Retina (tissue), 1 donor: ENCODE results near the gene HYDIN.
"Not testable (repeated sequence)": the region's sequence is repeated elsewhere in the genome, so short reads cannot be mapped to it uniquely, and the experiment has no call there.

Experiments
- DNase-seq: peaks from one replicate; pipeline ENCODE4 v3.0.0-alpha.2; 2016

Gene HYDIN

DNA sequence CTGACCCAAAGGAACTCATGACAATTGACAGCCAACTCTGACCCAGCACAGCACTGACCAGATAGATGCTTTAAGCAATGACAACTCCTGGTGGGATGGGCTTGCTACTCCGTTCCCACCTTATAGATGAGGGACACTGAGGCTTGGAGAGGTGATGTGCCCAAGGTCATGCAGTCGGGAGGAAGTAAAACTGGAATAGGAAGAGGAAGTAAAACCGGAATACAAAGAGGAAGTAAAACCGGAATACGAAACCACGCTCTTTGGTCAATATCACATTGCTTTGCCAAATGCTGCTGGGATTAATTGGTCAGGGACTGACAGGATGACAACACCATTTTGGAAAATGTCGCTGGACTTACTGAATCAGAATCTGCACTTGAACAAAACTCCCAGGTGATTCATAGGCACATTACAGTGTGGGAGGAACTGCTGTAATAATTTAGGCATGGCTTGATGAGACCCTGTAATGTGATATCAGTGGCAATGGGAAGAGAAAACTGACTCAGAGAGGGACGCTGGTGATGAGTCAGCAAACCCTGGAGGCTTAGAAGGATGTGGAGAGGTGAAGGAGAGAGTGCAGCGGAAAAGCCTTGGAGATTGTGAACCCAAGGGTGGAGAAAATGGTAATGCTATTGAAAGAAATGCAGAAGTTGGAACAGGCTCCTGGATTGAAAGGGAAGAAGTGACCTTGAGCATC lies 243.4 kb downstream of the HYDIN start:
- DNase-seq = not testable (repeated sequence)

DNA sequence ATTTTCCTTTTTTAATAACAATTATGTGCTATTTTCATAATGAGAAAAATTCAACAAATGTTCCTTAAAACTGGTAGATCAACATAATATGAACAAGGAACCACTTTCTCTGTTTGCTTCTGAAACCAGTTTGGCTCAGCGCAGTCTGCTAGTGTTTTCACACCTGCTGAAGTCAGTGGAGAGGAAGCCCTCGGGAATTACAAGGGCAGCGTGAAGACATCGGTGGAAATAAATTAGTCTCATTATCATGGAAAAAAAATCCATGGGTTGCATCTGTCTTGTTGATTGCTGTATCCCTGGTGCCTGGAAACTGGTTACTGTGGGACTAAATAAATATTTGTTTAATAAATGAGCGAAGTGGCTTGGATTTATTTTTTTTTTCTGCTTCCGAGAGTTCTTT lies 245.8 kb downstream of the HYDIN start:
- DNase-seq = not testable (repeated sequence)

DNA sequence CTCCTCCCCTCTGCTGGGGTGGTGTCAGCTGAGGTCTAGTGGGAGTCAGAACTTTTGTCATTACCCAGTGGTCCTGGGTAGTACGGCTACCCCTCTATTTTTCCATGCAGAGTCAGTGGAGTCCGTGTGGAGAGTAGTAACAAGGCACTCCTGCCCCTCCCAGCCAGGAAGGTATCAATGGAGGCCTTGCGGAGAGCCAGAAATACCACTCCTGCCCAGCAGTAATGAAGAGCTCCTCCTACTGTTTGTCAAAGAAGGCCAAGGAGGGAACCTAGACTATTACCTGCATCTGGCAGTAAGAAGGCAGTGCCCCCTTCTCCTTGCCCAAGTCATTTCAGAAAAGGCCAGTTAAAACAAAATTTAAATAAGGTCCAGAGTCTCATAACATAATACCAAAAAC lies 262.2 kb downstream of the HYDIN start:
- not testable (repeated sequence) for DNase-seq

DNA sequence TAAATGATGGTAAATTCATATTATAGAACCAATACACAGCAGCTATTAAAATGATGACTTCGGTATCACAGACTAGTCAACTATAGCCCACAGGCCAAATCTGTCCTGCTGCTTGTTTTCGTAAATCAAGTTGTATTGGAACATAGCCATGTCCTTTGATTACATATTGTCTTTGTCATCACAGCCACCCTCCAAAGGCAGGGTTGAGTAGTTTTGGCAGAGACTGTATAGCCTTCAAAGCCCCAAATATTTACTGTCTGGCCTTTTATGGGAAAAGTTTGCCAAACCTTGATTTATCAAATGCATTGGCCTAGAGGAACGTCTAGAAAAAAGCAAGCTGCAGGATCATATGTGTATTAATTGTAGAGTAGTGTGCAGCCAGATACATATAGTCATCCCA lies 270.4 kb downstream of the HYDIN start:
- not testable (repeated sequence) for DNase-seq

DNA sequence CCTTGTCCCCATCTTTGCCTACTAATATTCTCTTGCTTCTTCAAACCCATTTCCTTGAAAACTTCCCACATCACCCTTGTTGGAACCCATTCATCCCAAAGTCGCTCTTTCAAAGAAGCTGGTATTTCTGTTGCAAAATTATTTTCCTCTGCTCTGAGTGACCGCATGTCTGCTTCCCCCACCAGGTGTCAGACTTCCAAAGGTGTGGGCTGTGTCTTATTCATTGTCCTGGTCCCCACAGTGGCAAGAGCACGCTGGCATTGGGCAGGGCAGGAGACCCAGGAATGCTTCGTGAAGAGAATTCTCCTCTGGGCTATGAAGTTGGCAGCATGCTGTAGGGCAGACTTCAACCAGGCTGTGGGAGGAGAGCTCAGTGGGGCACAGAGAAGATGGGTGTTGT lies 275.6 kb downstream of the HYDIN start:
- DNase-seq = not testable (repeated sequence)

DNA sequence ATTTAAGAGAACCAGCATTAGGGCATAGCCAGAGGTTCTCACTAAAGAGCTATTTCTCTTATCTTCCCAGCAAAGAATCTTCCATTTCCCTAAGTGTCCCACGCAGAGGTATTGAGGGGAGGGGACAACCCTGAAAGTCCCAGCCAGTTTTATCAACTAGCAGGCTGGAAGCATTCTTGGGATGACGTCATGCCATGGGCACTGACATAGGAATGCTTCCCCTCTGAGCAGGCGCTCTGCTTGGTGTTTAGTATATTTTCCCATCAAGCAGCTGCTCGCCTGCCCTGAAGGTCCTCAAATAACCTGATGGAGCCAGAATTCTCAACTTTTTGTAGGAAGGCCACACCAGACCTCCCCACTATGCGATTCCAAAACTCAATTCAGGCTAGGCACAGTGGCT lies 276.7 kb downstream of the HYDIN start:
- DNase-seq = not testable (repeated sequence)

DNA sequence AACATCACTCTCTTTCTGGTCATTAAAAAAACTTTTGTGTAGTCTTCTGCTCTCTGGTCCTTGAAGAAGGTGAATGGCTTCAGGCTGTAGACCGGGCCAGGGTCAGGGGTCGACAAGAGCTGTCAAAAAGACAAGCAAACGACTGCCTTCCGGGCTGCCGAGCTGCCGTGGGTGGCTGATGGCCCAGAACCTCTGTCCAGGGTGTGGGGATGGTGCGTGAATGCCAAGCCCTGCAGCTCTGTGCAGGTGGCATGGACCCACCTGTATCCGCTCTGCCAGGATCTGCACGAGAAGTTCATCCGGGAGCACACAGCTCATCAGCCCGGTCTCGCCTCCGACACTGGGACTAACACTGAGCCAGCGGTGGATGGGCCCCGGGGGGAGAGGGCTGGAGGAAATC lies 287.0 kb downstream of the HYDIN start:
- not testable (repeated sequence) for DNase-seq

DNA sequence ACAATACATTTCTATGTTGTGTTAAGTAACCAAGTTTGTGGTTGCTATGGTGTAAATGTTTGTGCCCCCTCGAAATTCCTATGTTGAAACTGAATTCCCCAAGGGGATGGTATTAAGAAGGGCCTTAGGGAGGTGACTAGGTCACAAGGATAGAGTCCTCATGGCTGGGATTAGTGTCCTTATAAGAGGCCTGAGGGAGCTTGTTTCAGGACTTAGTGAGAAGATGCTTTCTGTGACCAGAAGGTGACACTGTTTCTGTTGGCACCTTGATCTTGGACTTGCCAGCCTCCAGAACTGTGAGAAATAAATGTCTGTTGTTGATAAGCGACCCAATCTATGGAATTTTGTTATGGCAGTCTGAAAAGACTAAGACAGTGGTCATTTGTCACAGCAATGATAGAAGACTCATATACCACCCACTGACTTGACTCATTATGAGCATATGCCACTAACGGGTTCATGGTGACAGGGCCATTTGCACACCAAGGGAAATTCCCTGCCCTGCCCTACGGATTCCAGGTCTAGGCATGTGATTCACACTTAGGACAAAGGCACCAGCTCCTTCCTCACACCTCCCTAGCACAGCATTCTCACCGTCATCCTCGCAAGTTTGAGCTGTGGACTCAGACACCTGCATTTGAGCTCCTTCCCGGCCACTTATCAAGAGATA lies 290.7 kb downstream of the HYDIN start:
- not testable (repeated sequence) for DNase-seq

DNA sequence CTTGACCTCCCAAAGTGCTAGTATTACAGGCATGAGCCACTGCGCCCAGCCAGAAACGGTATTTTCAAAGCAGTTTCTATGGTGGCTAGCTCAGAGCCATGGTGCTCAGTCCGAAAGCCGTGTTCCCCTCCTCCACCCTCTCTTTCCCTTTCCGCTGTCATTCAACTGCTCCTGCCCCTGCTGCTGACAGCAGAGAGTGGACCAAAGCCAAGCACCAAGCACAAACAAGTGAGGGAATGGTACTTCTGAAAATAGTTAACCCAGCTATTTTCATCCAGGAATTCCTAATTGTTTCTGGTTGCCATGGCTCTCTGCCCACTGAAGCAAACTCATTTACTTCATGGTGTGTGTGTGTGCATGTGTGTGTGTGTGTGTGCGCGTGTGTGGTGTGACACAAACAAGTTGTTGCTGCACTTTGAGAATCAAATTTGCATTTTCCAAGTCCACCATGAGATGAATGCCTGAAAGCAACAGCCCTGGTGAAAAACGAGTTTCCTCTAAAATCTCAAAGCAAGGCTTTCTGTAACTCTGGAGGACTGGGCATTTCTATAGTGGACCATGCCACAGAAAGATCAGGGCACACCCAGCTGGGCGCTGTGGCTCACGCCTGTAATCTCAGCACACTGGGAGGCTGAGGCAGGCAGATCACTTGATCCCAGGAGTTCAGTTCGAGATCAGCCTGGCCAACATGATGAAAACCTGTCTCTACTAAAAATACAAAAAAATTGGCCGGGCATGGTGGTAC lies 293.6 kb downstream of the HYDIN start:
- not testable (repeated sequence) for DNase-seq

DNA sequence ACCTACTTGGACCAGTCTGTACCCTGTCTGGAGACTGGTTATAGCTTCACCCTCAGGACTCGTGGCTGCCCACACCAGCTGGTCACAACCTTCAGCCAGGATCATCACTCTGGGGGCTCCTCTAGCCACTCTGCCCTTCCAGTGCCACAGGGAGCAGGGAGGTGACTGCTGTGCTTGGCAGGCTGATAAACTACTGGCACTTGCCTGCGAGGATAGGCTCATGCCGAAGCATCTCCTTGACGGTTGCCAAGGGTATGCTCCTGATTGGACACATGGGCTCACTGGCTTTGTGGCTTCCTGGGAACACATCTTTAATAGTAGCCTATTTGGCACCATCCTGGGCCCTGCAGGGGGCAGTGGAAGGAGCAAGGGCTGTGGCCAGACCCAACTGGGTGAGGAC lies 295.2 kb downstream of the HYDIN start:
- DNase-seq = not testable (repeated sequence)

DNA sequence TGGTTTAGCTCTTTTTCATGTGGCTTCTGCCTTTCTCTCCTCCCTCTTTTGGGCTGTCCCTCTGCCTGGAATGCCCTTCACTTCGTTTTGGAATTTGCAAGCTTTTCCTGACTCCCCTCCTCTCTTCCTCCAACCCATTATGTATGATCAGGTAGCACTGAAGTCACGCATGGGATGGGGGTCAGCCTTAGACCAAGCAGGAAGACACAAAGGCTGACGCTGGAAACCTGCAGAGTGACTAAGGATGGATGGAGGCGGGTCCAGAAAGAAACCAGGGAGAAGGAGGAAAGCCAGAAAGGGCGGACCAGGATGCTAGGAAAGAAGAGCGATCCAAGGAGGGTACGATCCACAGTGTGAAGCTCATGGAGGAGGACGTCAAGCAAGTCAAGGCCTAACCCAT lies 296.8 kb downstream of the HYDIN start:
- DNase-seq = not testable (repeated sequence)

DNA sequence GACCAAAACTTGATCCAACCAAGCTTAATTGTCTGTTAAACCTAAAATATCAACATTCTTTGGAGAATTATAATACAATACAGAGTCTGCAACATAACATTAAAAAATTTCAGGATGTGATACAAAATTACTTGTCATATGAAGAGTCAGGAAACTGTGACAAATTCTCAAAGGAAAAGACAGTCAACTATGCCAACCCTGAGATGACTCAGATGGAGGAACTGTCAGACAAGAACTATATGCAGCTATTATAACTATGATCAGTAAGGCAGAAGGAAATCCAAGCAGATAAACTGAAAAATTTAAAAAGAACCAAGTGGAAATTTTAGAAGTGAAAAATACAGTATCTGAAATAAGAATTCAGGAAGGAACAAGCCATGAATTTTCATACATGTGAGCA lies 299.8 kb downstream of the HYDIN start:
- DNase-seq = not testable (repeated sequence)

DNA sequence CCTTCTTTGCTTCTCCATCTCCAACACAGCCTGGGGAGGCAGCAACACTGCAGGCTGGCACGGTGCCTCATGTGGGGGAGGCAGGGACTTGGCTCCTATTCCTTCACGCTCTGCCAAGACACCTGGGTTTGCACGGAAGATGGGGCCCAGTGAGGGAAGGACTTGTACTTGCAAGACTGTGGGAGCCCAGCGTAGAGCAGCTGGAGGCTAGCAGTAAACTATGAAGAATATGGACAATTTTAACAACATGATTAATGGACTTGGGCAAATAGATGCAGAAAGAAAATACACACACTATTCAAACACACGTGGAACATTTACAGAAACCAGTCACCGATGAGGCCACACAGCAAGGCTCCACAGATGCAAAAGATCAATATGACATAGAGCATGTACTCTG lies 308.4 kb downstream of the HYDIN start:
- not testable (repeated sequence) for DNase-seq

DNA sequence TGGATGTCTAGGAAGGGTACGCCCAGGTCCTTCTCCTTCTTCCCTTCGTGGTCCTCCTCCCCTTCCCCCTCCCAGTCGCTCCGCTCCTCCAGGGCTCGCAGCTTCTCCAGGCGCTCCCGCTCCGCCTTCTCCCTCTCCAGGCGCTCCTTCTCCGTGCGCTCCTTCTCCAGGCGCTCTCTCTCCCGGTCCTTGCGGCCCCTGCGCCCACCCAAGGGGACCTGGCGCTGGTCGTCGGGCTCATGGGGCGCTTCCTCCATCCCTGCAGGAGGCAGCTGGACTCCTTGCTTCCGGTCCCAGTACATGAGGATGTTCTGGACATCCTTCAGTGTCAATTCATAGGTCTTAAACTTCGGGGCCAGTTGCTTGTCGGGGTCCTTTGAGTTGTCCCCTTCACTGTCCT lies 309.9 kb downstream of the HYDIN start:
- DNase-seq = not testable (repeated sequence)

DNA sequence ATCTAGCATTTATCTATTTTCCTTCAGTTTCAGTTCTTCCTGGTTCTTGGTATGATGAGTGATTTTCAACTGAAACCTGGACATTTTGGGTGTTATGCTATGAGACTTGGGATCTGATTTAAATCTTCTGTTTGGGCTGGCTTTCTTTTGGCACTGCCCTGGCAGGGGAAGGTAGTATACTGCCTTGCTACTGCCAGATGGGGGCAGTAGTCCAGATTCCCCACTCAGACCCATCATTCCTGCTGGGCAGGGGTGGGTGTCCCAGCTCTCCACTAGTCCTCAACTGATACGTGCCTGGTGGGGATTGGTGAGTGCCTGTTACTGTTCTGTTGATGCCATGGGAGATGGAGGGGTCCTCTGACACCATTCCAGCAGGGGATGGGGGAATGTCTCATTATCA lies 342.3 kb downstream of the HYDIN start:
- not testable (repeated sequence) for DNase-seq

DNA sequence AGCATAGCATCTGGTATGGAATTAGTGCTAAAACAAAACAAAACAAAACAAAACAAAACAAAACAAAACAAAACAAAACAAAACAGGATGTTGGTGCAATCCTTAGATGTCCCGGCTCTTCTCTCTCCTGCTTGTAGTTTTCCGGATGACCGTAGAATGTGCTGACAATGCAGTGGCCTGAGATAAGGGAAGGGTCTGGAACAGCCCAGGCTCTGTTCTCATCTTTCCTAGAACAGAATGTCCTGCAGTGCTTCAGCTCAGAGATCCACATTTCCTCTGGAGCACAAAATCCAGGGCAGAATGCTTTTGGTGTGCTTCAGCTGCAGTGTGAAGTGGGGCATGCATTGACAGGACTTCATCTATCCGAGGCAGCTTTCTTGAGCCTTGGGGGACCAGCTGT lies 345.9 kb downstream of the HYDIN start:
- DNase-seq = not testable (repeated sequence)

DNA sequence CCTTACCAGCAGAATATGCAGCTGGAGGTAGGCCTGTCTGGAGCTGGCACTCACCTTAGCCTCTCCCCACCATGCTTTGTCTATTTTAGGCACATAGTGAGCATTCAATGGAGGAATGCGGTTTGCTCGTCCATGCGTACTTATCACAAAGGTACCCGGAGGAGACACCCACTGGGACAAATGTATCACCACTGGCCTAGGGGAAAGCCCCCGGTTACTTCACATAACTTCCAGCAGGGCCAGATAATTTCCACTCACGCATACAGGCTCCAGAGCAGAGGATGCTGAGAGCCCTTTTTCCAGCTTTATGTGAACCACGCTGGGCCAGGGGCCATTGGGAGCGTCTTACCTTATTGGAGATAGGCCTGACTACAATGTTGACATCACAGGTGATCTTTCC lies 348.2 kb downstream of the HYDIN start:
- not testable (repeated sequence) for DNase-seq

DNA sequence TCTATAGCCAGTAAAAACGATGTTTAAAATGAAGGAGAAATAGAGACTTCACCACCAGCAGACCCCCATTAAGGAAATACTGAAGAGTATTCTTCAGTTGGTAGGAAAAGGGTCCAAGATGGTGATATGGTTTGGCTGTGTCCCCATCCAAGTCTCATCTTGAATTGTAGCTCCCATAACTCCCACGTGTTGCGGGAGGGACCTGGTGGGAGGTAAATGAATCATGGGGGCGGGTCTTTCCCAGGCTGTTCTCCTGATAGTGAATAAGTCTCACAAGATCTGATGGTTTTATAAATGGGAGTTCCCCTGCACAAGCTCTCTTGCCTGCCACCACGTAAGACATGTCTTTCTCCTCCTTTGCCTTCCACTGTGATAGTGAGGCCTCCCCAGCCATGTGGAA lies 352.6 kb downstream of the HYDIN start:
- not testable (repeated sequence) for DNase-seq

DNA sequence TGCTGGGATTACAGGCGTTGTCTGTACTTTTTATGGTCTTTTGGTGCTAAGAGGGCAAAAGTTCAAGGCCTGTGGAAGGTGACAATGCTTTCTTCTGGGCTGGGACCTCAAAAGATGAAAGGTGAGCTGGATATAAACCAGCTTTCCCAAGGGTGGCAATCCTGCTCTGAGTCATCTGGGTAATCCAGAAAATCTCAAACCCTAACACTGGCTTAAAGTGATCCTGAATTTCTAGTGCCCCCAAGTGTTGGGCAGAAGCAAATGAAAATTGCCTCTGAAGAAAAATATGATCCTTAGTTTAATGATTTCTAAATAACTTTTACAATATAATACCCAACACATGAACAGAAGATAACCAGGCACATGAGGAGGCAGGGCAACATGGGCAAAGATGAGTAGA lies 354.1 kb downstream of the HYDIN start:
- not testable (repeated sequence) for DNase-seq

DNA sequence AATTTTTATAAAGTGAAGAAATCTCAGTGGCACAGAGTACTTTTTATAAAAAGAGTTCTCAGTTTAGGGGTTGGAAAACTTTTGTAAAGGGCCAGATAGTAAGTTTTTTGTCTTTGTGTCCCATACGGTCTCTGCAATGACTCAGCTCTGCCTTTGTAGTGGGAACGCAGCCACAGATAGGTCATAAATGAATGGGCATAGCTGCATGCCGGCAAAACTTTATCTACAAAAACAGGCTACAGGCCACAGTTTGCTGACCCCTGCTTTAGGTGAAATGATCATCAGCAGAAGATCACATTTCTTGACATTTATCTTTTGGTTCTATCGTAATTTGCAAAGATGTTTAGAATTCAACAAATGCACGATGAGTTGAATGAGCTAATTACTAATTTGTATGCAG lies 365.8 kb downstream of the HYDIN start:
- DNase-seq = not testable (repeated sequence)

DNA sequence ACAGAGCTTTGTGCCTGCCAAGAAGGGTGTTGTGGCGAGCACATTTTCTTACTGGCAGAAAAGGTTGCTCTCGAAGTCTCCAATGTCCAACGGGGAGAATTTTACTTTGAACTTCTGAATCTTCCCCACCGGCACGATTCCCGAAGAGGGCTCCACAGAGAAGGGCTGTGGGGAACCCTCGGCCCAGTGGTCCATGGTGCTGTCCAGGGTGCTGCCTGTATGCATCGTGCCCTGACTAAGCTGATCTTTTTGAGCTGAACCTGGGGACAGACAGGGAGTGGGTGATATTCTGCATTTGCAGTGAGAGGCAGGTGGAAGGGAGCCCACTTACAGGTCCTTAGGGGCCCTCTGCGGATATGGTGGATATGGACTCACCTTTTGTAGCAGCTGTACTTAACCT lies 368.5 kb downstream of the HYDIN start:
- DNase-seq = not testable (repeated sequence)

DNA sequence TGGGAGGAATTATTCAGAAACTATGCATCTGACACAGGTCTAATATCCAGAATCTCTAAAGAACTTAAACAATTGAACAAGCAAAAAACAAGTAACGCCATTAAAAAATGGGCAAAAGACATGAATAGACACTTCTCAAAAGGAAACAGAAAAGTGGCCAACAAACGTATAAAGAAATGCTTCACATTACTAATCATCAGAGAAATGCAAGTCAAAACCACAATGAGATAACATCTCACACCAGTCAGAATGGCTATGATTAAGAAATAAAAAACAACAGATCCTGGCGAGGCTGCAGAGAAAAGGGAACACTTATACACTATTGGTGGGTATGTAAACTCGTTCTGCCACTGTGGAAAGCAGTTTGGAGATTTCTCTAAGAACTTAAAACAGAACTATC lies 379.2 kb downstream of the HYDIN start:
- not testable (repeated sequence) for DNase-seq

DNA sequence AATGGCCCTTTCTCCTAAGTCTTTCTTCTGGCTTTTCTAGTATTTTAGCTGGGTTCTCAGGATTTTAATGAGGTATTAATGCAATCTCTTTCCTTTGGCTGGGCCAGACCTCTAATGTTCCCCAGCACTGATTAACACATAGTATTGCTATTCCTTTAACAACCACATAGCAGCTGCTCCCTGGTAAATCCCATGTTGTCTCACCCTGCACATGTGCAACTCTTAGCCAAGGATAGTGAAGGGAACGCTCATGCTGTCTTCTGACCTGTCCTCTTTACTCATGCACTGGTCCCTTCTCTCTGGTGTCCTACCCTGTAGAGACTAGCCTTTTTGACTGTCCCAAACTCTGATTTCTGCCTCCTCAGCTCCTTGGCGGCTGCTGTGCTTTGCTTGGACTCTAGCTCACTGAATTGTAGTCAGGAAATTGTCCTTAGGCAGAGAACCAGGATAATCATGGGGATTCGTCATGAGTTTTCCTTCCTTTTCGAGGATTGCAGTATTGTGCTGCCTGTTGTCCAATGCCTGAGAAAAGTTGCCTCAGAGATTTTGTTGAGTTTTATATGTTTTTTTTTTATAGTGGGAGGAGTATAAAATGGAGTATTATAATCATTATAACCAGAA lies 406.9 kb downstream of the HYDIN start:
- not testable (repeated sequence) for DNase-seq
